IMR-90 (cell line): ENCODE data around the gene ZMAT2. TPM values are rescaled to one million over a fixed set of nuclear protein-coding genes. Genes with fewer than 3 reads are reported as not detected.

Experiments
- ATAC-seq: fragments of 200-7000 bp; cut with Tn5 transposase; 2 replicates; pipeline ENCODE4 v1.9.1; 2020; ENCODE audit warnings: low read depth, mild to moderate bottlenecking, moderate library complexity
- BruUV-seq: library from RNA; stranded (reverse); fragments of 400-500 nt; replicated peaks from 2 replicates; lab custom pipeline; 2021; lab: Mats Ljungman, UMichigan
- CTCF ChIA-PET: fragments of 300-600 bp; formaldehyde crosslinking; extraction: SDS; loops from one replicate; lab custom pipeline; 2021; ENCODE audit warnings: antibody characterized with exemption; lab: Yijun Ruan, JAX
- POLR2A ChIA-PET: fragments of 300-600 bp; sonication (Branson Sonifier 250); formaldehyde crosslinking; loops from one replicate; lab custom pipeline; 2022; ENCODE audit warnings: antibody characterized with exemption; ENCODE audit not compliant: unreplicated experiment; lab: Charles Lee
- DNase-seq: peaks from one replicate; pipeline ENCODE4 v3.0.0; 2013
- H2AFZ ChIP-seq: replicated peaks from 2 replicates; pipeline ENCODE3; 2013; ENCODE audit warnings: low read length, mild to moderate bottlenecking; ENCODE audit not compliant: poor library complexity
- H2AK5ac ChIP-seq: 2 replicates; pipeline ENCODE4 v1.6.1; 2013; ENCODE audit warnings: low read depth, low read length, inconsistent platforms
- H2AK9ac ChIP-seq: replicated peaks from 2 replicates; pipeline ENCODE3; 2013; ENCODE audit warnings: mild to moderate bottlenecking, low read depth, low read length, moderate library complexity; ENCODE audit not compliant: poor library complexity
- H2BK120ac ChIP-seq: 2 replicates; pipeline ENCODE4 v1.6.1; 2013; ENCODE audit warnings: low read depth, low read length, inconsistent platforms
- H2BK15ac ChIP-seq: 3 replicates; pipeline ENCODE4 v1.6.1; 2013; ENCODE audit warnings: low read depth, low read length, inconsistent platforms
- H2BK20ac ChIP-seq: 2 replicates; pipeline ENCODE4 v1.6.1; 2013; ENCODE audit warnings: low read depth, mild to moderate bottlenecking, inconsistent platforms, low read length, moderate library complexity
- H2BK5ac ChIP-seq: 2 replicates; pipeline ENCODE4 v1.6.1; 2013; ENCODE audit warnings: mild to moderate bottlenecking, low read depth, low read length, inconsistent platforms; ENCODE audit not compliant: poor library complexity, severe bottlenecking
- H3K14ac ChIP-seq: replicated peaks from 2 replicates; pipeline ENCODE4 v1.6.1; 2013; ENCODE audit warnings: low read depth, low read length, inconsistent platforms
- H3K18ac ChIP-seq: 2 replicates; pipeline ENCODE4 v1.6.1; 2013; ENCODE audit warnings: low read depth, low read length, control low read depth
- H3K23ac ChIP-seq: 2 replicates; pipeline ENCODE4 v1.6.1; 2013; ENCODE audit warnings: low read depth, low read length, inconsistent platforms
- H3K27ac ChIP-seq: 2 replicates; pipeline ENCODE4 v1.5.1; 2013; ENCODE audit warnings: mild to moderate bottlenecking, control low read depth, low read length; ENCODE audit not compliant: insufficient read depth
- H3K27me3 ChIP-seq: 2 replicates; pipeline ENCODE4 v1.6.1; 2013; ENCODE audit warnings: low read length; ENCODE audit not compliant: control insufficient read depth, insufficient read depth
- H3K36me3 ChIP-seq: 2 replicates; pipeline ENCODE4 v1.6.1; 2013; ENCODE audit warnings: low read length, mixed read lengths; ENCODE audit not compliant: control insufficient read depth, insufficient read depth
- H3K4ac ChIP-seq: 2 replicates; pipeline ENCODE4 v1.6.1; 2013; ENCODE audit warnings: low read depth, low read length, inconsistent platforms
- H3K4me1 ChIP-seq: 2 replicates; pipeline ENCODE4 v1.6.1; 2013; ENCODE audit warnings: low read length, mixed read lengths; ENCODE audit not compliant: control insufficient read depth, insufficient read depth
- H3K4me2 ChIP-seq: 2 replicates; pipeline ENCODE4 v1.6.1; 2013; ENCODE audit warnings: low read depth, mild to moderate bottlenecking, control low read depth, low read length, moderate library complexity
- H3K4me3 ChIP-seq: 2 replicates; pipeline ENCODE4 v1.5.1; 2013; ENCODE audit warnings: low read depth, mild to moderate bottlenecking, control low read depth, low read length, moderate library complexity; ENCODE audit not compliant: insufficient read depth
- H3K56ac ChIP-seq: 2 replicates; pipeline ENCODE4 v1.6.1; 2013; ENCODE audit warnings: low read length, inconsistent platforms; ENCODE audit not compliant: insufficient read depth; ENCODE audit errors: extremely low read depth
- H3K79me1 ChIP-seq, 2 experiments: 2 replicates each; pipeline ENCODE4 v1.6.1; 2013; ENCODE audit warnings: low read length in 2 of 2, inconsistent platforms in 1 of 2, low read depth in 1 of 2
- H3K9ac ChIP-seq: 2 replicates; pipeline ENCODE4 v1.6.1; 2013; ENCODE audit warnings: low read depth, low read length, control low read depth
- H3K9me1 ChIP-seq: 2 replicates; pipeline ENCODE4 v1.6.1; 2013; ENCODE audit warnings: low read length, inconsistent platforms; ENCODE audit not compliant: insufficient read depth
- H3K9me3 ChIP-seq: 2 replicates; pipeline ENCODE4 v1.6.1; 2013; ENCODE audit warnings: low read length; ENCODE audit not compliant: control insufficient read depth, insufficient read depth
- H4K20me1 ChIP-seq: 2 replicates; pipeline ENCODE4 v1.6.1; 2013; ENCODE audit warnings: low read length, inconsistent platforms; ENCODE audit not compliant: insufficient read depth
- H4K5ac ChIP-seq: 2 replicates; pipeline ENCODE4 v1.6.1; 2013; ENCODE audit warnings: mild to moderate bottlenecking, low read depth, low read length, control low read depth
- H4K8ac ChIP-seq, 2 experiments: 2 replicates each; pipeline ENCODE4 v1.6.1; 2013; ENCODE audit warnings: low read depth in 2 of 2, low read length in 2 of 2, control low read depth in 1 of 2, inconsistent platforms in 1 of 2
- H4K91ac ChIP-seq: 2 replicates; pipeline ENCODE4 v1.6.1; 2013; ENCODE audit warnings: low read depth, low read length, inconsistent platforms; ENCODE audit not compliant: insufficient read depth
- CEBPB ChIP-seq: IDR thresholded peaks from 2 replicates; pipeline ENCODE4 v1.6.1; 2012; ENCODE audit warnings: low read depth, low read length, improper control_type of control experiment
- CHD1 ChIP-seq: IDR thresholded peaks from 2 replicates; pipeline ENCODE4 v1.6.1; 2012; ENCODE audit warnings: low read depth, low read length, improper control_type of control experiment
- FOS ChIP-seq: fragments of 150-350 bp; IDR thresholded peaks from 2 replicates; pipeline ENCODE4 v1.6.1; 2016; ENCODE audit warnings: low read depth, low read length
- MAFK ChIP-seq: IDR thresholded peaks from 2 replicates; pipeline ENCODE4 v1.6.1; 2012; ENCODE audit warnings: low read depth, low read length, improper control_type of control experiment
- MAZ ChIP-seq: IDR thresholded peaks from 2 replicates; pipeline ENCODE4 v1.6.1; 2012; ENCODE audit warnings: low read depth, mild to moderate bottlenecking, low read length, improper control_type of control experiment, moderate library complexity, borderline replicate concordance
- MXI1 ChIP-seq: IDR thresholded peaks from 2 replicates; pipeline ENCODE4 v1.6.1; 2012; ENCODE audit warnings: low read depth, mild to moderate bottlenecking, low read length, moderate library complexity, borderline replicate concordance
- POLR2A ChIP-seq: IDR thresholded peaks from 2 replicates; pipeline ENCODE4 v1.6.1; 2012; ENCODE audit warnings: mild to moderate bottlenecking, low read depth, low read length
- RCOR1 ChIP-seq: IDR thresholded peaks from 2 replicates; pipeline ENCODE4 v1.6.1; 2012; ENCODE audit warnings: mild to moderate bottlenecking, low read length, improper control_type of control experiment; ENCODE audit not compliant: insufficient replicate concordance
- RFX5 ChIP-seq: IDR thresholded peaks from 2 replicates; pipeline ENCODE4 v1.8.0; 2012; ENCODE audit warnings: low read depth, mild to moderate bottlenecking, low read length, moderate library complexity
- WGBS, 2 experiments: methylation state at CpG; one replicate each; pipeline versions ENCODE4 v1.1.5 to v1.1.7; 2013; ENCODE audit warnings: missing lambda C conversion rate in 2 of 2; ENCODE audit not compliant: insufficient read length in 1 of 2; ENCODE audit errors: extremely low coverage in 2 of 2; 5-methylcytosine and 5-hydroxymethylcytosine counted together
- dilution Hi-C: fragments of 300-500 bp; cut with HindIII; formaldehyde crosslinking; loops from one replicate; pipeline ENCODE4 v1.14.3; 2018; ENCODE audit warnings: low sequenced_read_pairs; ENCODE audit not compliant: unreplicated experiment
- in situ Hi-C: fragments of 300-500 bp; cut with MboI; formaldehyde crosslinking; loops from 3 replicates; pipeline ENCODE4 v1.14.3; 2019; ENCODE audit warnings: low sequenced_read_pairs, inconsistent platforms, mixed read lengths
- intact Hi-C: fragments of 100-400 bp; cut with micrococcal nuclease; formaldehyde crosslinking; loops from 2 replicates; pipeline ENCODE4 v1.10.0; 2022
- polyA plus RNA-seq, 3 experiments: library from polyadenylated mRNA; depleted of rRNA; stranded (reverse); fragments of >200 nt; gene quantifications; 2 replicates each; pipeline ENCODE4 v1.2.3, GENCODE V29; 2012; ENCODE audit warnings: low replicate concordance in 1 of 3
- total RNA-seq: library from RNA; depleted of rRNA; stranded (reverse); fragments of >200 nt; gene quantifications from 2 replicates; pipeline ENCODE4 v1.2.3, GENCODE V29; 2012
- TF ChIP-seq, protein P1 (sequence below): conservative IDR thresholded peaks from 2 replicates; pipeline ENCODE4 v1.5.1; 2012; ENCODE audit warnings: mild to moderate bottlenecking, low read depth, low read length, improper control_type of control experiment

The ZMAT2 gene
- total and polyA plus RNA-seq, 2 of the 4 experiments (the other 2 are of a cell fraction), result 16.3 to 41.2 TPM

DNA sequence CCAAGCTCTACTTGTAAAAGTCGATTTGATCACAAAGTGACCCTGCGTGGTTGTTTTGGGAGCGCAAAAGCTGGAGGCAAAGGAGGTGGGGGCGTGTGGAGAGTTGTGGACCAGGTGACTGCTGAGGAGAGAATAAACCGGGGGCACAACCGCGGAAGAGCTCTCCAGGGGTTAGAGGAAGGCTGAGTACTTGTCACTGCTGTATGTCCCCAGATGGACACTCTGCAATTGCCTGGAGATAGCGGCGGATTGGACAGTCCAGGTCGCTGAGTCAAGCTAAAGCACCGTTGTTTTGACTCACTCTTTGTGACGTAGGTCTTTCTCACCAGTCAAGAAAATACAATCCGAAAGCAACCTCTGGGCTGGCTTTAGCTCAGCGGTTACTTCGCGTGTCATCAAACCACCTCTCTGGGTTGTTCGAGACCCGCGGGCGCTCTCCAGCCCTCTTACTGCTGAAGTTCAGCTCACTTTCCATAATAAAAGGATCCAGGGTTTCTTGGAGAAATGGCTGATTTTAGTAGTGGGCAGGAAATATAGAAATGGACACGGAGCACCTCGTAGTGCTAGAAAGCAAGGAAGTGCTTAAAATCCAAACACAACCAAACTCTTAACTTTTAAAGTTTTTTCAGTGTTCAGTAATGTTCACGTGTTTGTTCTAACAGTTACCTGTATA is 25.7 kb downstream of the ZMAT2 start:
- Histone ChIP-seq H4K91ac (no peak overlapping the region), H3K27ac (no peak overlapping the region), H4K8ac (peak overlapping the region in 1 of 2 experiments; percentile 22; a peak in 1 of 4 replicates), H3K9me1 (no peaks in the 10 kb centered on the region), H3K4ac (no peak overlapping the region), H4K5ac (no peak overlapping the region), H3K79me1 (no peaks in the 10 kb centered on the region), H3K36me3 (no peaks in the 10 kb centered on the region), H2BK20ac (no peak overlapping the region), H4K20me1 (no peaks in the 10 kb centered on the region), H2AFZ (peak overlapping the region; percentile 96), H3K56ac (no peak overlapping the region), H2BK15ac (no peak overlapping the region), H3K23ac (no peak overlapping the region), H3K4me2 (peak overlapping the region; percentile 33), H3K4me1 (no peaks in the 10 kb centered on the region), H3K4me3 (peak overlapping the region; percentile 38), H2AK9ac (peak overlapping the region; percentile 88), H2BK120ac (no peak overlapping the region), H3K18ac (no peak overlapping the region), H2AK5ac (no peak overlapping the region), H3K27me3 (no peaks in the 10 kb centered on the region), H2BK5ac (no peak overlapping the region), H3K14ac (no peak overlapping the region; the same call in 1 of the 2 replicates), H3K9ac (no peak overlapping the region), H3K9me3 (no peaks in the 10 kb centered on the region)
- ChIA-PET CTCF (interaction anchor here (1.7 kb wide), 1 partner anchor 838 kb away, joined by 3 read pairs; no protein-coding TSS in a partner anchor), POLR2A (no interaction called here)
- BruUV-seq, result no TSS peak
- dilution Hi-C loops, result no loop called here
- ATAC-seq (peak; percentile 97), DNase-seq (peak; percentile 94)
- in situ Hi-C loops, result no loop called here
- intact Hi-C loops, result loop anchor here (10.0 kb wide), 1 partner anchor 481 kb away; no protein-coding TSS in a partner anchor
- TF ChIP-seq MAZ (no peak), CHD1 (no peak), MAFK (peak; percentile 55; the same call in 1 of the 2 replicates), RCOR1 (no peak), FOS (peak; percentile 93), POLR2A (no peak), MXI1 (no peak), RFX5 (peak; percentile 37; the same call in 1 of the 2 replicates), CEBPB (no peak)
- TF ChIP-seq, protein P1, sequence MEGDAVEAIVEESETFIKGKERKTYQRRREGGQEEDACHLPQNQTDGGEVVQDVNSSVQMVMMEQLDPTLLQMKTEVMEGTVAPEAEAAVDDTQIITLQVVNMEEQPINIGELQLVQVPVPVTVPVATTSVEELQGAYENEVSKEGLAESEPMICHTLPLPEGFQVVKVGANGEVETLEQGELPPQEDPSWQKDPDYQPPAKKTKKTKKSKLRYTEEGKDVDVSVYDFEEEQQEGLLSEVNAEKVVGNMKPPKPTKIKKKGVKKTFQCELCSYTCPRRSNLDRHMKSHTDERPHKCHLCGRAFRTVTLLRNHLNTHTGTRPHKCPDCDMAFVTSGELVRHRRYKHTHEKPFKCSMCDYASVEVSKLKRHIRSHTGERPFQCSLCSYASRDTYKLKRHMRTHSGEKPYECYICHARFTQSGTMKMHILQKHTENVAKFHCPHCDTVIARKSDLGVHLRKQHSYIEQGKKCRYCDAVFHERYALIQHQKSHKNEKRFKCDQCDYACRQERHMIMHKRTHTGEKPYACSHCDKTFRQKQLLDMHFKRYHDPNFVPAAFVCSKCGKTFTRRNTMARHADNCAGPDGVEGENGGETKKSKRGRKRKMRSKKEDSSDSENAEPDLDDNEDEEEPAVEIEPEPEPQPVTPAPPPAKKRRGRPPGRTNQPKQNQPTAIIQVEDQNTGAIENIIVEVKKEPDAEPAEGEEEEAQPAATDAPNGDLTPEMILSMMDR, result no peak
- 9% methylated on average over 7 of the region's 23 CpGs; no CpG with 5 or more reads in 1 of the 2 experiments for WGBS, 2 experiments
